Mammary epithelial cell (primary cell): Measurements from ENCODE around the gene PTPRO.

Experiments used
- CTCF ChIP-seq, 2 donors: IDR thresholded peaks in 1 of 2; conservative IDR thresholded peaks in 1 of 2; 2 replicates each; pipeline ENCODE4 v1.5.1; 2011 to 2012; ENCODE audit warnings: inconsistent platforms in 2 of 2, low read length in 2 of 2, mild to moderate bottlenecking in 2 of 2, control low read depth in 1 of 2, low read depth in 1 of 2; ENCODE audit not compliant: insufficient read depth in 1 of 2; ENCODE audit errors: extremely low read depth in 1 of 2
- EZH2 ChIP-seq: IDR thresholded peaks from 2 replicates; pipeline ENCODE4 v1.6.1; 2012; ENCODE audit warnings: low read length, inconsistent platforms, borderline replicate concordance

- TF ChIP-seq CTCF (conservative IDR thresholded peaks at IDR 0.05 in 1 of 2, IDR thresholded peaks at IDR 0.05 in 1 of 2; ENCODE audit: extremely low read depth in 1 of 2, insufficient read depth in 1 of 2, low read depth in 1 of 2, low read length in 2 of 2) = no peak
- TF ChIP-seq EZH2 = no peak
Measured at GRCh38 chr12:15638231-15638630, 315.9 kb downstream of the PTPRO start.
